Left forelimb (tissue), 1 donor: ENCODE measurements around the gene MMP28.

Experiments
- DNase-seq: peaks from one replicate; pipeline ENCODE4 v3.0.0-alpha.2; 2018; ENCODE audit warnings: low spot score

Gene MMP28

DNA sequence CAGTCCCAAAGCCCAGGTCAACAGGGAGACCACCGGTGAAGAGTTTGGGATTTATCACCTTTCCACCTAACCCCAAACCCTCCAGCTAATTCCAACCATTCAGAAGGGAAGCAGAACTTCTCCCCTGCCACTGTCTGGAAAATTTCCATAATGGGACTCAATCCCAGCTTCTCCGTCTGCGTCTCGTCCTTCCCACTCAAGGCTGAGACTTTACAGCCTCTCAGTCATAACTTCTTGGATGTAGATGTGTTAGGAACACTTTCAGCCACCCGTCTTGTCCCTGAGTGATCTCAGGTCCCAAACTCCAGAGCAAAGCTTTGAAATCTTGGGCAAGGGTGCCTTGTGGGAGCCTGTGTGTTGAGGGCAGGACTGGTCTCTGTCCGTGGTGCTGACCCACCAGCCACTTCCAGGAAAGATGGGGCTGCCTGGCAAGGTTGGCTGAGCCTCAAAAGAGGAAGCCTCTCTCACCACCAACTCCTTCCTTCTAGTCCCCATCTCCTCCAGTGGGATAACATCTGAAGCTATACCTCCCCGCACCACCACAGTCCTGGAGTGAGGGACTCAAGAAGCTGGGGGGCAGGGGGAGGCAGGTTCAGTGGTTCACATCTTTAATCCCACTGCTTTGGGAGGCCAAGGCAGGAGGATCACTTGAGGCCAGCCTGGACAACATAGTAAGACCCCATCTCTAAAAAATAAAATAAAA, 51.7 kb downstream of the MMP28 start:
- no peak for DNase-seq

DNA sequence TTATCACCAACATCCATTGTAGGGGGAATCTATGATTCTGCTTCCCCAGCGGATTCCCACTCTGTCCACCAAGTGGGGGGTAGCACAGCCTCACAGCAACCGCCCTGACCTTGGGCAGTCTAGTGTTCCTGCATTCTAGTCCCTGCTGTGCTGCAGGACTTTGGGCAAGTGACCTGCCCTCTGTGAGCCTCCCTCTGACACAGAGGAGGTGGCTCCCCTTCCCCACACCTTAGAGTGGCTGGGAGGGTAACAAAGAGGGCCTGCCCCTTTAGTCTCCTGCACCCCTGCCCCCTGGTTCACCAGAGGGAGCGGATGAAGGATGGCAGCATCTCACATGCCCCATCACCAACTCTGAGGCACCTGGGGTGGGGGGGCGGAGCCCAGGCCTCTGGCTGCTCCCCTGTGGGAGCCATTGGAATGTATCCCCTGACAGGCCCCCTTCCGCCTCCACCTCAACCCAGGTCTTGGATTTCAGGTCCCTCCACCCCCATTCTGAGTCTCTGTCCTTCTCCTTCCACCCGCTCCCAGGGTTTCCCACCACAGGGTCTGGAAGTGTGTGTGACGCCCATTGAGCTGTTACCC, 52.5 kb downstream of the MMP28 start:
- no peak for DNase-seq

DNA sequence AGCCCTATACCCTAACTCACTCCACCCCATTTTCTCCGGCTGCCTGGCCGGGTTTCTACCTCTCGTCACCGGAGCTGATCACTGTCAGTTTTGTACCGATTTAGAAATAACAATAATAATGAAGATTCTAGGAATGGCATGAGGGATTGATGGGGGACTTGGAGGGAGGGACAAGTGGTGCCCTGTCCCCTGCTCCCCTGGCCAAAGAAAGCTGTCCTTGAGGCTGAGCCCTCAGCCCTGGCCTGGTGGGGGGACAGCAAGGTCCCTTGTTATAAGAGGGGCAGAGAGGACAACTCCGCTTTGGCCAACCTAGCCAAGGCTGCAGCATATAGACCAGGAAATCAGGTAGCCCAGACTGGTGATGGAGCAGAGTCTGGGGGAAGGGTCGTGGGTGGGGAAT, 52.9 kb downstream of the MMP28 start:
- DNase-seq: no peak

DNA sequence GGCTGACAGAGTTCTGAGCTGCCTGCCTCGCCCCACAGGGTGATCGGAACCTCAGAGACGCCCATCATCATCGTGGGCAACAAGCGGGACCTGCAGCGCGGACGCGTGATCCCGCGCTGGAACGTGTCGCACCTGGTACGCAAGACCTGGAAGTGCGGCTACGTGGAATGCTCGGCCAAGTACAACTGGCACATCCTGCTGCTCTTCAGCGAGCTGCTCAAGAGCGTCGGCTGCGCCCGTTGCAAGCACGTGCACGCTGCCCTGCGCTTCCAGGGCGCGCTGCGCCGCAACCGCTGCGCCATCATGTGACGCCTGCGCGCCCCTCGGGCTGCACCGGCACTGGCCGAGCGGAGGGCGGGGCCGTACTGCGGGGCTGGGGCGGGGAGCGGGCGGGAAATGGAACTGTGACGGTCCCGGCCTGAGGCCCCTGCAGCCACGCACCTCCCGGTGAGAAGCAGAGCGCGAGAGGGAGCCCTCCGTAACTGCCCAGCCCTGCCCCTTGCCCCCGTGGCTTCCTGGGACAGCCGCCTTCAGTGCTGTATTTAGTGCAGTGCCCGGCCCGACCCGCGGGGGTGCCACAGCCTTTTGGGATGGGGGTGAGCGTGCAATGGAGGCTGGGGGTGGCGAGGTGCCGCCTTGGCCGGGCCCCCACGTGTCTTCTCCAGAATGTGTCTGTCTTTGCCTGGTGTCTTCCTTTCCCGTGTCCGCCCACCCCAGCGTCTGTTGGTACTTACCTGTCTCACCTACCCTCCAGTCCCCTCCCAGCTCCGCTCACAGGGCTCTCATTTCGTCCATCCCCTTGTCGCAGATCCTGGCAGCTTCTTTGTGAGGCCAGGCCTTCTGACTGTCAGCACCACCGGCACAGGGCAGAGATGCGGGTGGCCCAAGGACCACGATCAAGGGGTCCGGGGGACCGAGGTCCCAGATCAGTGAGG, 54.2 kb downstream of the MMP28 start:
- DNase-seq: no peak

DNA sequence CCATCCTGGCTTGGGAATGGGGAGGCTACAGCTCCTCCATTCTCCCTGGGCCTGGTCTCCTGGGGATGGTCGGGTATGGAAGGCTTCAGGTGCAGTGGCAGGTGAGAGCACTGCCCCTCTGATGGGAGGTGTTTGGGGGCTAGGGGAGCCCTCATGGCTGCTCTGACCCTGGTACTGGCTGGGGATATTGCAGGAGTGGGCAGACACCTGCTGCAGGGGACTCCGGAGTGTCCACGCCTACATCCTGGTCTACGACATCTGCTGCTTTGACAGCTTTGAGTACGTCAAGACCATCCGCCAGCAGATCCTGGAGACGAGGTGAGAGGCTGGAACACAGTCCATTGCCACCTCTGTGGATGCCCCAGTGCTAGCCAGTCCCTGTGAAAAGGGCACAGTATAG, 55.2 kb downstream of the MMP28 start:
- no peak for DNase-seq

DNA sequence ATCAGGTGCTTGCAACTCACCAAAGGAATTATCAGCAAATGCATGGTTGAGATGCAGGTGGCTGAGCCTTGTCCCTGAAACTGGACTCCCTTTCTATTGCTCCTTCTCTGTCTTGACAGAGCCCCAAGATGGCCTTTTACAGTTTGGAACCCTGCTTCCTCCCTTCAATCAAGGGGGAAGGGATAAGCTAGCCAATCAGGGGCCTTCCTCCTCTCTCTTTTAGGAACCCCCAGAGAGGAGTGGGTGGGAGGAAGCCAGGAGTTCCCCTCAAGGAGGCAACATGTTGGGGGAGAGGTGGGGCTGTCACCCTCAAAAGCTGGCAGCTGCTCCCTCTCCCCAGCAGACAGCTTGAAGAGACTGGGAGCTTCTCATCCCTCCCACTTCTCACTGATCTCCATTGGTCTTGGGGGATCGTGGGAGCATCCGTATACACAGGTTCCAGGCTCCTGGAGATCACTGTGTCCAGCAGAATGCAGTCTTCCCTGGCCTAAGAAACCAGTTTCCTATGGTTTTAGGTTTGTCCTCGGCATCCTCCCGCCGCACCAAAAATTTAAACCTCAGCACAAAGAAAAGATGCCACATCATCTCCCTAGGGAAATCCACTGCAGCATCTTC, 56.8 kb downstream of the MMP28 start:
- DNase-seq: no peak

DNA sequence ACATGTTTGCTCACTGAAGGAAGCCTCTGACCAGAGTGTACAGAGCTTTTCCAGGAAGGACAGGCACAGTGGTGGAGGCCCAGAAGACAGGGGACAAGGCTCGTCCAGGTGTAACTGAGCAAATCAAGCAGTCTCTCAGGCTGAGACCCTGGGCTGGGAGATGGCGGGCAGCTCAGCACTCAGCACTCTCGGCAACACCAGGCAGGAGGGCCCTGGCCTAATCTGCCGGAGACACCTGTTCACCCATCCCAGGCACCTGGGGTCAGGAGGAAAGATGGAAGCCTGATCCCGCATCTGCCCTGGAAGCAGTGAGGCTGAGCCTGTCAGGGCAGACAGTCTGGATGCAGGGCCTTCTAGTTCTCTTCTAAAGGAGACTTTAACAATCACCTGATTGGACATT, 59.2 kb downstream of the MMP28 start:
- no peak for DNase-seq

DNA sequence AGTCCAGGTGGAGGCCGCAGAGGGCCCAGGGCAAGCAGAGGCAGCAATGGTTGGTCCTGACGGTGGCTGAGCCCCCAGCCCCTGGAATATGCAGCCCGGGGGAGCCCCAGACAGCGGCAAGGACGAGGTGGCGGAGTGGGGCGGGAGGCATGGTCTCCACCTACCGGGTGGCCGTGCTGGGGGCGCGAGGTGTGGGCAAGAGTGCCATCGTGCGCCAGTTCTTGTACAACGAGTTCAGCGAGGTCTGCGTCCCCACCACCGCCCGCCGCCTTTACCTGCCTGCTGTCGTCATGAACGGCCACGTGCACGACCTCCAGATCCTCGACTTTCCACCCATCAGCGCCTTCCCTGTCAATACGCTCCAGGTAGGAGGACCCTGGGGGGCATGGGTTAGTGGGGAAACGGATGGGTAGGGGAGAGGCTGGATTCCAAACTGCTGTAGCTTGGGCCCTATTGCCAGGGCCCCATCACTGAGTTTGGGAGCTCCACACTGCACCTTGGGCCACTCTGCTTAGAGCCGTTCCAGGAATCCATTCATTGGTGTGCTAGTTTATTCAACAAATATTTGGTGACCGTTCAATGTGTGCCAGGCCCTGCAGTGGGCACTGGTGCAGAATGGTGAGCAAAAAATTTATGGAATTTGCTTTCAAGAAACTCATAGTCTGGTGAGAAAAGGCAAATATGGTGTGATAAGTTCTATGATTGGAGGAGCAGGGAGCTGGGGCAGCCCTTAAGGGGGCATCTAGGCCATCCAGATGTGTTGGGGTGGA, 60.2 kb downstream of the MMP28 start:
- no peak for DNase-seq

DNA sequence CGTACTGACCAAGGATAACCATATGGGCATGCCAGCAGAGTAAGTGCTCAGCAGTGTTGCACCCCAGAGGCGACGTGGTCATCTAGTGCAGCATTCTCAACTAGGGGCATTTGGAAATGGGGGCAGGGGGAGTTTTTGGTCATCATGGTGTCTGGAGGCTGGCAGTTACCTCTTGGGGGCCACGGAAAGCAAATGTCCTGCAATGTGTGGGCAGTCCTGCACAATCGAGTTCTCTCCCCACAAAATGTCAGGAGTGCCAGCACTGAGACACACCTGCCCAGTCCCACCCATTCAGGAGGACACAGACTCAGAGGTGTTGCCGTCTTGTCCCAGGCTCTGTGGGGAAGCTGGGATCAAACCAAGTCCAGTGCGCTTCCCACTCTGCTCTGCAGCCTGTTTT, 61.0 kb downstream of the MMP28 start:
- DNase-seq: no peak

DNA sequence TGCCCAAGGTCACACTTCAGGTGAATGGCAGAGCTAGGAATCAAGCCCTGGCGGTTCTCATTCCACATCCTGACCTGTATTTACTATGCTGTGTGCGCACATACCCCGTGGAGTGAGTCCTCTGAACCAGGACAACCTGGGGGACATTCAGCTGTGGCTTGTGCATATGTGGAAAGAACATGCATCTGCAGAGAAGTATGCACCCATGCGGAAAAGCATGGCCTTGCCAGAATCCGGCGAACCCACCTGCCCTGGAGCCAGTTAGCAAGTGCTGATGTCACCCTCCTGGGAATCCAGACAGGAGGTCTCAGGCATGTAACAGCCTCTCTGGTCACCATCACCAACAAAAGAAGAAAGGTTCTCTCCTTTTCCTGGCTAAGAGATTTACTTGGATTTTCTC, 62.1 kb downstream of the MMP28 start:
- DNase-seq: no peak

DNA sequence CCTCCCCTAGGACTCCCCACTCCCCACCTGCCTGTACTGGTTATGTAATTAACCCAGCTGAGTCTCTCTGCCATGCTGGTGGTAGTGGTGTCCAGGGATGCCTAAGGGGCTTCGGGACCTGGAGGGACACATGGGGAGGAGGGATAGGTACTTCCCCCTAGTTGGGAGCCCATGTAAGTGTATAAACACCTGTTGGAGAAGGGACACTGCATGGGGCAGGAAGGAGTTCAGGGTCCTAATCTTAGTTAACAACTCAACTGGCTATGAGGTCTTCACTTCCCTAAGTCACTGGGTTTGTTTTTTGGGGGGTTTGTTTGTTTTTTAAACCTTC, 62.7 kb downstream of the MMP28 start:
- DNase-seq: no peak

DNA sequence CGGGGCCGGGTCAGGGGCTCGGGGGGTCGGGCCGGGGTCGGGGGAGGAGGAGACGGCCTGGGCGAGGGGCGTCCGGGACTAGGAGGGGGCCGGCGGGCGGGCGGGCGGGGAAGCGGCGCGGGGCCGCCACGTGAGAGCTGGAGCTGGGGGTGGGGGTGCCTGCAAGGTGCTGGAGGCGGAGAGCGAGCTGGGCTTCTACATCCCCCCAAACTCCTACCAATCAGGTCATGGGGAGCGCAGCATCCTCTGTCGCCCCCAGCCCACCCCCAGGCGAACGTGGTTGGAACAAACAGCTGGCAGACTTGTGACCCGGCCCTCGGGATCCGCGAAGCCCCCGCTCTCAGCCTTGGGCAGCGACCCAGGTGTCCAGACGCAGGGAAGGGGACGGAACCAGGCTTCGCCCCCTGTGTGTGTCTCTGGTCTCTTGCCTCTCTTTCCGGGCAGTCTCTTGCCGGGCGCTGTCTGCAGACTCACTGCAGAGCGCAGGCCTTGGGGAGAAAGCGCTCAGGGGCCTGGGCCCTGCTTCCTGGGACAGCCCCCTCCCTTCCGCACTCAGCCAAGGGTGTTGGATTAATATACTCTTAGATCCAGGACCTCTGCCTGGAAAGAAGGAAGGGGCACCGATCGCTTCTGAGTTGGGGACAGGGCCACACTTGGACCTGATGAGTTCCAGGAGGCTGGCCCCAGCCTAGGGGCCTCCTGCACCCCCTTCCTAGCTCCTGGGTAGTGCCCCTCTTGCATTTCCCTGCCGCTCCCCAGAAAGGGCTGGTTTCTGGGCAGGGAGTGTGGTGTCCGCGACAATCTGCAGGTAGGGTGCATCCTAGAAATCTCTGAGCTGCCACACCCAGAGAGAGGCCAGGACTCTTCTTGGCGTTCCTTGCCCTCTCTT, 63.3 kb downstream of the MMP28 start:
- no peak for DNase-seq

DNA sequence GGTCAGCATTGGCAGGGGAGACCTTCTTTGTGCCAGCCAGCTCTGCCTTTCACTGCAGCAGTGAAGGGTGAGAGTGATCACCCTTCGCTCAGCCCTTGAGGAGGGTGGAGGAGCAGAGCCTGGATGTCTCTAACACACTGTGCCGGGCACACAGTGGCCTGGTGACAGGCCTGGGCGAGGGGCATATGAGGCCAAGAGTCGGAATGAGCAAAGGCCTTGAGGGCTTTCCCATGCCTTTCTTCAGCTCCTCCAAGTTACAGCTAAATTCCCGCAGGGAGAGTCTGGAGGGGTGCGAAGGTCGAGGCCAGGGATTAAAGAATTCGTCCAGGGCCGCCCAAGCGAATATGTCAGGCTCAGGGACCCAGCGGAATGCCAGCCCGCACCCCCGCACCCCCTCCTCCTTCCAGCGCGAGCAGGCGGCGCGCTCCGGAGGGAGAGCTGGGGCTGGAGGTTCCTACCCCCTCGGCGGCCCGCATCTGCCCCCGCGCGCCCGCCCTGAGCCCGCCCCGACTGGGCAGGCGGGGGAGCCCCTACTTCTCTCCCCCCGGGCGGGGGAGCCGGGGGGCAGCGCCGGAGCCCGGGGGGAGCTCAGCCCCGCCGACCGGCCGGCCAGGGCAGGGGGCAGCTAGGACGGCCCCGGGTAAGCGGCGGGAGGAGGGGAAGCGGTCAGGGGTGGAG, 64.1 kb downstream of the MMP28 start, which contains the start of gene RASL10B:
TSS of gene RASL10B (plus strand) at position 401 of the 678 bp plus-strand sequence. CDS start 3,546 bp downstream, outside the sequence.
- no peak for DNase-seq

DNA sequence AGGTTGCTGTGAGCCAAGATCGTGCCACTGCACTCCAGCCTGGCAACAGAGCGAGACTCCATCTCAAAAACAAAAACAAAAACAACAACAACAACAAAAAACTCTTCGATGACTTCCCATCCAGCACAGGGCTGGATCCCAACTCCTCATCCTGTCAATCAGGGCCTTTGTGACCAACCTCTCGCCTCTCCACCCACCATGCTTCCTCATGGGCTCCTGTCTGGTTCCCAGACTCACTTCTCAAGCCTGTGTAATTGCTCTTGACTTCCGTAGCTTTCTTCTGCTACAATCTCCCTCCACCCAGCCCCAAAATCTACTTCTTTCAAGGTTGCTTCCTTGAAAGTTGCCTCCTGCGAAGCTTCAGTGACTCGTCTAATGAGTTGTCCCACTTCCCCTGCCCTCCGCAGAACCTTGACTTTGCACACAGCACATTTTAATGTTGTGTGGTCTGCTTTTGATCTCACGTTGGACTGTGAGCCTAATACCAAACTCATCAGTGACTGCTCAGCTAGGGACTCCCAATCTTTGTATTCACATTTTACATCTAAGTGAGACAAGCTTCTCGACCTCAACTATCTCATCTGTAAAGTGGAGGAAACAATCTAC, 64.9 kb downstream of the MMP28 start:
- no peak for DNase-seq

DNA sequence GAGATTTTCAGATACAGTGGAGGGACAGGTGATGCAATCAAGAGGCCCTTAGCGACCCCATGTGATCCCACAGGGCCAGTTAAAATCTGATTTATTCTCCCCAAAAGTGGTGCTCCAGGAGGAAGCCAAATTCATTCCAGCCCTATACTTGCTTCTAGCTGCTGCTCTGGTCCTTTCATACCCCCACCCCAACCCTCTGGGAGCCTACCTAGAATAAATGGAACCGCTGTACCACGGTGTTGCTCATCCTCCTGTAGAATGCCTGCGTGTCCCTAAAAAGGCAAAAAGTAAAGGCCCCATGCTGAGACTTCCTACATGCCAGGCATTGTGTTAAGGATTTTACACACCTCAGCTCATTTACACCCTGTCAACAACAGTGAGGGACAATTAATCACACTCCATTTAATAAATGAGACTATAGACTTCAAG, 66.0 kb downstream of the MMP28 start:
- DNase-seq: no peak

DNA sequence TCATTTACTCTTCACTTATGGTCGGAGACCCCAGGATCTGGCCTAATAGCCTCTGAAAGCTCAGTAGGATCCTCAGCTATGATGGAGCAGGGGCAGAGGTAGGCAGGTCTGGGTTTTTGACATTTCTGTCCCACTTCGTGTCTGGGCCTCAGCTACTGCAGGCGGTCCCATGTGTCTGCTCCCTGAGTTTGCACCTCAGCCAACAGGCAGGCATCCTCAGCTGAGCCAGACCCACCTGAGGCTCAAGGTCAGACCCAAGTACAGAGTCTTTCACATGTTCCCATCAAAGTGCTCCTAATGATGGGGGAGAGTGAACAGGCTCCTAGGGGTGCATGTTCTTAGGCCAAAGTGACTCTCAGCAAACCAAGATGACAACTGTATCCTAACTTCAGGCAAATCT, 66.9 kb downstream of the MMP28 start:
- DNase-seq: no peak

DNA sequence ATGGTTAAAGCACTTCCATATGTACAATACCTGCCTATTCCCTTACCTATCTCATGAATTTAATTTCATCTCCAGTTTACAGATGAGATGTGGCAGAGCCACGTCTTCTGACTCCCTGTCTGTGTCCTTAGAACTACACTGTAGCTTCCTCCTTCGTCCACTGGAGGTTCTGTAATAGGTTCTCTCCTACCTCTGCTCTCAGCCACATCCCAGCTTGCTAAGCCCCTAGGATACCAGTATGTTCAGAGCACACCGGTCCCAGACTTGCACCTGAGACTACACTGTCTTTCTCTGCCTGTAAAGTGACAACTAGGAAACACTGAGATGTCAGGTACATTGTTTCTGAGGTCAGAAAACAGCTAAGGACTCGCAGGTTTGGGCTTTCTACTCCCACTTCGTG, 67.8 kb downstream of the MMP28 start:
- no peak for DNase-seq

DNA sequence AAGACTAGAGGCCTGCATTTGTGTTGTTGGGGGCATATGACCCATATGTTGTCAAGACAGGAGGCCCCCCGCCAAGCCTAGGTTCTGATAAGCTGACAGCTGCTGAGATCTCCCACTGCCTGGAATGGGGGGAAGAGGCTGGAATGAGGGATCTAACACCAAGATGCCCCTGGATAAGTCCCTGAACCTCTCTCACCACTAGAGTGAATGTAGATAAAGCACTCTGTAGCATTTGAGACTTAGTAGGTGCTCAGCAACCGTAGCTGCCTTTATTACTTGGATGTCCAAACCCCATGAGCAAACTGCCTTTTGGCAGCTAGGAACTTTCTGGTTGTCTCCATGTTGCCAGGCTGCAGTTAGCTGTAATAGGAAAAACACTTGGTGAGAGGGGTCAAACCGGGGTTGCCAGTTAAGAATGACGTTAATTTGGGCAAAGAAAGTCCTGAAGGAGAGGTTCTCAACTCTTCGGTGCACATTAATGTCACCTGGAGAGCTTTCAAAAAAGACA, 68.4 kb downstream of the MMP28 start:
- no peak for DNase-seq

DNA sequence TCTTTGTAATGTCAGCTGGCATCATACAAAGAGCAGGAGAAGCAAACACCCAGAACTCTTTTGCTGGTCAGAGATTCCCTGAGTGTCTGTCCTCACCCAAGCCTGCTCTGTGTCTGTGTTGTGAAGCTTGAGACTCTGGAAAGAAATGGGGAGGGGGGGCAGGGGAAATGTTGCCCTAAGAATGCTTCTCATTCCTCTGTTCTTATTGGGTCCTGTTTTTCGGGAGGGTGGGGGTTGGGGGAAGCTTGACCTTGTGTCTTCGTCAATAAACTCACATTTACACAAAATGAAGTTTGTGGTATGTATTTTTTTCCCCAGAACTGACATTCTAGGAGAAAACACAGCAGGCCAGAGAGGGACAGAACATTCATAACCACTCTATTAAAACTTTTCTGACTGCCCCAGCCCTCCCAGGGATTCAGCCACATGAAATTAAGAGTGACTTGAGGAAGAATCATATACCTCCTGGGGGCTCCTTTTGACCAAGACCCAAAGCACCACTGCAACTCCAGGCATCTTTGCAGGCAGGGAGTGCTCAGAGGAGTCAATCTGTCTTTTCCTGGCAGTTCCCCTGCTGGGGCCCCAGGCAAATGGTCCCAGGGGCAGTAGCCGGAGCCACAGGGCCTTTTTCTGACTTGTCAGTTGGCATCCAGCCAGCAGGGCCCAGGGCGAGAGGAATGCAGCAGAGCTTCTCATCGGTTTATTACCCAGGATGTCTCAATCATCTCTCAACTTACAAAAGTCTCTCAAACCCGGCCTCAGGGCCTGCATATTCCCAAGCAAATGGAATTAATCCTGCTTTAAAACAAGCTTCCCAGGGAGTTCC, 69.1 kb downstream of the MMP28 start:
- no peak for DNase-seq
